HepG2 (cell line): ENCODE measurements around the gene ESRP2. TPM values are rescaled to one million over a fixed set of nuclear protein-coding genes. Genes with fewer than 3 reads are reported as not detected.

ENCODE experiments used
- CENPX ChIP-seq: sonication (generic); formaldehyde crosslinking; IDR thresholded peaks from 2 replicates; pipeline ENCODE4 v1.9.0; 2021; ENCODE audit warnings: mild to moderate bottlenecking, missing genetic modification reagents, moderate library complexity
- EHMT2 ChIP-seq: fragments of 200-600 bp; sonication (generic); IDR thresholded peaks from 2 replicates; pipeline ENCODE4 v1.7.0; 2017; ENCODE audit warnings: antibody characterized with exemption, low read depth, low read length, borderline replicate concordance
- ESRRA ChIP-seq: sonication (generic); formaldehyde crosslinking; IDR thresholded peaks from 2 replicates; pipeline ENCODE4 v1.5.1; 2020; ENCODE audit warnings: mild to moderate bottlenecking, low read depth, missing genetic modification reagents
- FOXO1 ChIP-seq: sonication (generic); formaldehyde crosslinking; IDR thresholded peaks from 2 replicates; pipeline ENCODE4 v1.4.0; 2020; ENCODE audit warnings: missing genetic modification reagents
- FOXP4 ChIP-seq: sonication (generic); formaldehyde crosslinking; IDR thresholded peaks from 2 replicates; pipeline ENCODE4 v1.4.0; 2020; ENCODE audit warnings: missing genetic modification reagents
- GABPA ChIP-seq, 2 experiments: IDR thresholded peaks; 2 replicates each; pipeline ENCODE4 v1.6.1; 2011 to 2016; ENCODE audit warnings: low read depth in 2 of 2, low read length in 1 of 2, missing biosample characterization in 1 of 2, missing genetic modification characterization in 1 of 2
- GABPB1 ChIP-seq: IDR thresholded peaks from 2 replicates; pipeline ENCODE4 v1.6.1; 2016; ENCODE audit warnings: mild to moderate bottlenecking, missing genetic modification reagents, moderate library complexity, missing compliant biosample characterization
- IKZF5 ChIP-seq: IDR thresholded peaks from 2 replicates; pipeline ENCODE4 v1.6.1; 2018; ENCODE audit warnings: missing genetic modification reagents, mild to moderate bottlenecking, missing compliant biosample characterization
- KDM1A ChIP-seq: IDR thresholded peaks from 2 replicates; pipeline ENCODE4 v1.6.1; 2016; ENCODE audit warnings: missing compliant biosample characterization
- NCOR1 ChIP-seq: fragments of 200-600 bp; sonication (generic); IDR thresholded peaks from 2 replicates; pipeline ENCODE4 v1.7.0; 2017; ENCODE audit warnings: antibody characterized with exemption, low read length, borderline replicate concordance
- NR2C2 ChIP-seq: sonication (generic); formaldehyde crosslinking; IDR thresholded peaks from 2 replicates; pipeline ENCODE4 v1.4.0; 2020; ENCODE audit warnings: missing genetic modification reagents, mild to moderate bottlenecking, moderate library complexity, borderline replicate concordance
- TBP ChIP-seq: sonication (generic); formaldehyde crosslinking; IDR thresholded peaks from 2 replicates; pipeline ENCODE4 v1.5.0; 2020; ENCODE audit warnings: missing genetic modification reagents
- TOPORS ChIP-seq: sonication (generic); formaldehyde crosslinking; IDR thresholded peaks from 2 replicates; pipeline ENCODE4 v1.8.0; 2023; ENCODE audit warnings: mild to moderate bottlenecking, missing genetic modification reagents
- ZBTB43 ChIP-seq: sonication (generic); formaldehyde crosslinking; conservative IDR thresholded peaks from 2 replicates; pipeline ENCODE4 v1.4.0; 2020; ENCODE audit warnings: missing genetic modification reagents
- ZFAT ChIP-seq: sonication (generic); formaldehyde crosslinking; conservative IDR thresholded peaks from 2 replicates; pipeline ENCODE4 v1.8.1; 2023; ENCODE audit warnings: missing genetic modification reagents, inconsistent platforms
- ZNF563 ChIP-seq: sonication (generic); formaldehyde crosslinking; IDR thresholded peaks from 2 replicates; pipeline ENCODE4 v1.8.0; 2022; ENCODE audit warnings: mild to moderate bottlenecking, moderate library complexity, missing genetic modification reagents
- ZNF589 ChIP-seq: sonication (generic); formaldehyde crosslinking; conservative IDR thresholded peaks from 2 replicates; pipeline ENCODE4 v1.8.0; 2022; ENCODE audit warnings: mild to moderate bottlenecking, moderate library complexity, missing genetic modification reagents
- ZNF616 ChIP-seq: sonication (generic); formaldehyde crosslinking; IDR thresholded peaks from 2 replicates; pipeline ENCODE4 v1.5.0; 2020; ENCODE audit warnings: low read depth, mild to moderate bottlenecking, missing genetic modification reagents
- ZSCAN21 ChIP-seq: sonication (generic); formaldehyde crosslinking; IDR thresholded peaks from 2 replicates; pipeline ENCODE4 v1.8.0; 2022; ENCODE audit warnings: mild to moderate bottlenecking, missing genetic modification reagents, moderate library complexity, borderline replicate concordance
- polyA plus RNA-seq, 8 experiments: library from polyadenylated mRNA; depleted of rRNA in 3 of 8; stranded (reverse) in 7 of 8; unstranded in 1 of 8; fragments of >200 nt; fragmentation: Illumina TruSeq in 4 of 8; extraction: Trizol in 4 of 8; gene quantifications; 2 replicates each; pipeline versions ENCODE4 v1.2.1 to v1.2.3, GENCODE V29; 2011 to 2016; ENCODE audit warnings: low read depth in 4 of 8, missing spikeins in 1 of 8, mixed read lengths in 1 of 8; ENCODE audit not compliant: insufficient read depth in 1 of 8
- total RNA-seq, 5 experiments: library from RNA; depleted of rRNA; stranded (reverse); fragments of >200 nt; fragmentation: Illumina TruSeq; extraction: Trizol; gene quantifications; 2 replicates each; pipeline ENCODE4 v1.2.3, GENCODE V29; 2016; ENCODE audit warnings: low read depth in 1 of 5
- TF ChIP-seq, protein P1 (sequence below): sonication (generic); formaldehyde crosslinking; IDR thresholded peaks from 2 replicates; pipeline ENCODE4 v1.8.0; 2022; ENCODE audit warnings: missing genetic modification reagents, mild to moderate bottlenecking, borderline replicate concordance
- TF ChIP-seq, protein P2 (sequence below): sonication (generic); formaldehyde crosslinking; IDR thresholded peaks from 2 replicates; pipeline ENCODE4 v1.8.1; 2022; ENCODE audit warnings: low read depth, mild to moderate bottlenecking, missing genetic modification reagents

ESRP2 gene
- total and polyA plus RNA-seq, 2 of the 13 experiments (the other 11 are each of a cell fraction or from before 2014, with no cell fraction given), result 21.1 to 32.4 TPM

DNA sequence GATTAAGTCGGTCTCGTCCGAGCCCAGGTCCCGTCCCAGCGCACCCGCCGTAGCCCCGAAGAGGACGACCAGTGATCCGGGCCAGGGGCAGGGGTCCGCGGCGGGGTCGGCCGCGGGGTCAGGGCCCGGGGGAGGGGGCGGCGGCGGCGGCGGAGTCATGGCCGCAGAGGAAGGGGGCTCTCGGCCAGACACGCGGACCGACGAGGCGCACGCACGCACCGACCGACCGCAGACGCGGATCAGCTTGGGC lies at the start of gene ESRP2 (continued):
- no peak for TF ChIP-seq NCOR1
- TF ChIP-seq EHMT2, result no peak
- no peak for TF ChIP-seq GABPA (IDR thresholded peaks at IDR 0.05; ENCODE audit: low read depth, low read length)
- TF ChIP-seq GABPA (CRISPR knock-in tag; IDR thresholded peaks at IDR 0.05; ENCODE audit: low read depth), result no peak
- 0 out of 2 replicates have a peak, but pooled peaks have one; percentile 56 for TF ChIP-seq ZNF563 (CRISPR knock-in tag)
- TF ChIP-seq ZSCAN21 (CRISPR knock-in tag), result peak; percentile 88; the same call in 1 of the 2 replicates
- peak; percentile 39 for TF ChIP-seq ZNF589 (CRISPR knock-in tag)
- no peak for TF ChIP-seq IKZF5 (CRISPR knock-in tag)
- TF ChIP-seq ZBTB43, result no peak
- TF ChIP-seq ESRRA, result peak; percentile 9; the same call in 1 of the 2 replicates
- no peak for TF ChIP-seq TBP
- no peak for TF ChIP-seq FOXO1 (CRISPR knock-in tag)
- 0 out of 2 replicates have a peak, but pooled peaks have one; percentile 29 for TF ChIP-seq GABPB1 (CRISPR knock-in tag)
- TF ChIP-seq TOPORS (CRISPR knock-in tag), result 0 out of 2 replicates have a peak, but pooled peaks have one; percentile 56
- TF ChIP-seq CENPX (CRISPR knock-in tag), result no peak
- TF ChIP-seq, protein P1, sequence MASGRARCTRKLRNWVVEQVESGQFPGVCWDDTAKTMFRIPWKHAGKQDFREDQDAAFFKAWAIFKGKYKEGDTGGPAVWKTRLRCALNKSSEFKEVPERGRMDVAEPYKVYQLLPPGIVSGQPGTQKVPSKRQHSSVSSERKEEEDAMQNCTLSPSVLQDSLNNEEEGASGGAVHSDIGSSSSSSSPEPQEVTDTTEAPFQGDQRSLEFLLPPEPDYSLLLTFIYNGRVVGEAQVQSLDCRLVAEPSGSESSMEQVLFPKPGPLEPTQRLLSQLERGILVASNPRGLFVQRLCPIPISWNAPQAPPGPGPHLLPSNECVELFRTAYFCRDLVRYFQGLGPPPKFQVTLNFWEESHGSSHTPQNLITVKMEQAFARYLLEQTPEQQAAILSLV, result 0 out of 2 replicates have a peak, but pooled peaks have one; percentile 22
- no peak for TF ChIP-seq KDM1A
- TF ChIP-seq, protein P2, sequence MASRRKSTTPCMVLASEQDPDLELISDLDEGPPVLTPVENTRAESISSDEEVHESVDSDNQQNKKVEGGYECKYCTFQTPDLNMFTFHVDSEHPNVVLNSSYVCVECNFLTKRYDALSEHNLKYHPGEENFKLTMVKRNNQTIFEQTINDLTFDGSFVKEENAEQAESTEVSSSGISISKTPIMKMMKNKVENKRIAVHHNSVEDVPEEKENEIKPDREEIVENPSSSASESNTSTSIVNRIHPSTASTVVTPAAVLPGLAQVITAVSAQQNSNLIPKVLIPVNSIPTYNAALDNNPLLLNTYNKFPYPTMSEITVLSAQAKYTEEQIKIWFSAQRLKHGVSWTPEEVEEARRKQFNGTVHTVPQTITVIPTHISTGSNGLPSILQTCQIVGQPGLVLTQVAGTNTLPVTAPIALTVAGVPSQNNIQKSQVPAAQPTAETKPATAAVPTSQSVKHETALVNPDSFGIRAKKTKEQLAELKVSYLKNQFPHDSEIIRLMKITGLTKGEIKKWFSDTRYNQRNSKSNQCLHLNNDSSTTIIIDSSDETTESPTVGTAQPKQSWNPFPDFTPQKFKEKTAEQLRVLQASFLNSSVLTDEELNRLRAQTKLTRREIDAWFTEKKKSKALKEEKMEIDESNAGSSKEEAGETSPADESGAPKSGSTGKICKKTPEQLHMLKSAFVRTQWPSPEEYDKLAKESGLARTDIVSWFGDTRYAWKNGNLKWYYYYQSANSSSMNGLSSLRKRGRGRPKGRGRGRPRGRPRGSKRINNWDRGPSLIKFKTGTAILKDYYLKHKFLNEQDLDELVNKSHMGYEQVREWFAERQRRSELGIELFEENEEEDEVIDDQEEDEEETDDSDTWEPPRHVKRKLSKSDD (CRISPR knock-in tag), result peak; percentile 77; the same call in 1 of the 2 replicates
- TF ChIP-seq NR2C2 (CRISPR knock-in tag), result peak; percentile 36; the same call in 1 of the 2 replicates
- TF ChIP-seq ZNF616, result no peak
- TF ChIP-seq FOXP4 (CRISPR knock-in tag), result no peak
- no peak for TF ChIP-seq ZFAT (CRISPR knock-in tag)
